ENCODE results near the gene CORO2A.

DNA sequence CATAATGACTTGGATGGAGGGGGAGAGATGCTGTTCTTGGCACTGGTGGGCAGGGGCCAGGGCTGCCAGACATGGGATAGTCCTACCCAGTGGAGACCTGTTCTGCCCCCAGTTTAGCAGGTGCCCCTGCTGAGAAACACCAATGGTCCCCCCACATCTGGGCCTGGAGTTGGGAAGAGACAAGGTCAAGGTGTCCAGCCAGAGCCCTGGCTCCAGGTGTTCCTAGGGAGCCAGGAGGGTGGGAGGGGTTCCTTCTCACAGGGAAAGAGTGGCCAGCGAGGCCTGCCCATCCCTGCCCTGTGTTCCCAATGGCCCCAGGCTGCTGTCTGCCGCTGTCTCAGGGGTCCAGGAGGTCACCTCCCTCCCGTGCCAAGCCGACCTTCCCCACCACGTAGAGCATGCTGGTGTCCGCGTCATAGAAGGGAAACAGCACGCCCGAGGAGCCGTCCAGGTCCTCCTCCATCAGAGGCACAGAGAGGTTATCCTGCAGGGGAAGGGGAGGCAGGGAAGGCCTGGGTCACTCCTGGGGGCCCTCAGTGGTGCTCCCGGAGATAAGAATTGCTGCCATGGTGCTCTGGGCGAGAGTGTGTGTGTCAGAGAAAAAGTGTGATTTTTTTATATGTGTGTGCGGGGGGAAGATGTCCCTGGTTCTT, 61.7 kb downstream of the CORO2A start:
- TF ChIP-seq POLR2AphosphoS5 (IDR thresholded peaks at IDR 0.05; ENCODE audit: borderline replicate concordance, low read depth, low read length) (no peak), EZH2 (IDR thresholded peaks at IDR 0.05) (no peak), FOXP2 (optimal IDR thresholded peaks at IDR 0.05; ENCODE audit: control extremely low read depth, extremely low read length, insufficient read depth) (no peak)

Measured in SK-N-MC (cell line).